HCT116 (cell line): ENCODE results near the gene KLHDC8B. TPM values are rescaled to one million over a fixed set of nuclear protein-coding genes. Genes with fewer than 3 reads are reported as not detected.

ENCODE experiments used
- ATAC-seq: fragments of 200-7000 bp; cut with Tn5 transposase; 2 replicates; pipeline ENCODE4 v1.9.1; 2020; ENCODE audit warnings: mild to moderate bottlenecking, moderate library complexity
- BruUV-seq: library from RNA; stranded (reverse); fragments of 400-500 nt; replicated peaks from 2 replicates; lab custom pipeline; 2021; lab: Mats Ljungman, UMichigan
- CTCF ChIA-PET: fragments of 300-600 bp; sonication (Branson Sonifier 250); formaldehyde crosslinking; loops from one replicate; lab custom pipeline; 2021; ENCODE audit warnings: antibody characterized with exemption; lab: Charles Lee
- POLR2A ChIA-PET: fragments of 300-600, 350-600 bp; sonication (Branson Sonifier 250); formaldehyde crosslinking; loops from one replicate; lab custom pipeline; 2021; ENCODE audit warnings: antibody characterized with exemption; lab: Charles Lee
- RAD21 ChIA-PET, 2 experiments: fragments of 300-600 bp; sonication (Branson Sonifier 250); formaldehyde crosslinking; loops; one replicate each; lab custom pipeline; 2023; ENCODE audit warnings: low total read pairs in 2 of 2; ENCODE audit not compliant: uncharacterized antibody in 2 of 2, unreplicated experiment in 2 of 2, low non-redundant PET in 1 of 2; lab: Charles Lee
- DNase-seq: peaks from one replicate; pipeline ENCODE4 v3.0.0-alpha.2; 2010; ENCODE audit warnings: low read depth, low spot score
- H2AFZ ChIP-seq: fragments of 200-600 bp; shearing (Covaris generic), sonication (generic); 2 replicates; pipeline ENCODE4 v1.6.1; 2017; ENCODE audit warnings: low read depth, mixed run types, mixed read lengths, antibody characterized with exemption, low read length; ENCODE audit not compliant: poor library complexity, severe bottlenecking
- H3K27ac ChIP-seq: 2 replicates; pipeline ENCODE4 v1.5.1; 2012; ENCODE audit warnings: low read depth, low read length
- H3K27me3 ChIP-seq: fragments of 200-600 bp; sonication (generic); 2 replicates; pipeline ENCODE4 v1.6.1; 2016; ENCODE audit warnings: mixed run types, low read length, mixed read lengths; ENCODE audit not compliant: insufficient read depth
- H3K36me3 ChIP-seq, 2 experiments: fragments of 200-500 bp in 1 of 2; fragments of 200-600 bp in 1 of 2; sonication (Bioruptor generic) in 1 of 2; sonication (generic) in 1 of 2; 2 replicates each; pipeline versions ENCODE4 v1.5.1 to v1.6.1; 2014 to 2016; ENCODE audit warnings: low read length in 2 of 2, inconsistent platforms in 1 of 2, mixed read lengths in 1 of 2, mixed run types in 1 of 2; ENCODE audit not compliant: insufficient read depth in 2 of 2, control insufficient read depth in 1 of 2
- H3K4me1 ChIP-seq, 2 experiments: fragments of 200-600 bp in 1 of 2; sonication (generic) in 1 of 2; 2 replicates each; pipeline versions ENCODE4 v1.5.1 to v1.6.1; 2012 to 2017; ENCODE audit warnings: low read length in 2 of 2, inconsistent platforms in 1 of 2, mild to moderate bottlenecking in 1 of 2, mixed read lengths in 1 of 2, mixed run types in 1 of 2, moderate library complexity in 1 of 2; ENCODE audit not compliant: insufficient read depth in 2 of 2, control insufficient read depth in 1 of 2
- H3K4me2 ChIP-seq: fragments of 200-600 bp; sonication (generic); 2 replicates; pipeline ENCODE4 v1.6.1; 2017; ENCODE audit warnings: mixed run types, low read length, mixed read lengths
- H3K4me3 ChIP-seq, 2 experiments: fragments of 200-600 bp in 1 of 2; sonication (generic) in 1 of 2; replicated peaks in 1 of 2; 2 replicates each; pipeline ENCODE4 v1.5.1; 2011 to 2016; ENCODE audit warnings: low read length in 2 of 2, control low read depth in 1 of 2, low read depth in 1 of 2, mild to moderate bottlenecking in 1 of 2, mixed read lengths in 1 of 2, mixed run types in 1 of 2
- H3K79me2 ChIP-seq: fragments of 200-600 bp; sonication (generic); 2 replicates; pipeline ENCODE4 v1.6.1; 2017; ENCODE audit warnings: mild to moderate bottlenecking, mixed run types, low read length, moderate library complexity, mixed read lengths; ENCODE audit not compliant: insufficient read depth
- H3K9ac ChIP-seq: fragments of 200-600 bp; sonication (generic); 2 replicates; pipeline ENCODE4 v1.6.1; 2016; ENCODE audit warnings: low read length, mixed read lengths
- H3K9me2 ChIP-seq: fragments of 200-600 bp; sonication (generic), shearing (Covaris generic); 2 replicates; pipeline ENCODE4 v1.6.1; 2017; ENCODE audit warnings: mixed run types, mild to moderate bottlenecking, moderate library complexity; ENCODE audit not compliant: insufficient read depth
- H3K9me3 ChIP-seq, 2 experiments: fragments of 200-500 bp in 1 of 2; fragments of 200-600 bp in 1 of 2; sonication (Bioruptor generic) in 1 of 2; sonication (generic) in 1 of 2; 2 replicates each; pipeline ENCODE4 v1.6.1; 2014 to 2017; ENCODE audit warnings: low read length in 2 of 2, mixed read lengths in 2 of 2, inconsistent platforms in 1 of 2, low read depth in 1 of 2, mild to moderate bottlenecking in 1 of 2, mixed run types in 1 of 2, moderate library complexity in 1 of 2; ENCODE audit not compliant: control insufficient read depth in 1 of 2, insufficient read depth in 1 of 2
- H4K20me1 ChIP-seq: fragments of 200-600 bp; sonication (generic), shearing (Covaris generic); 2 replicates; pipeline ENCODE4 v1.6.1; 2017; ENCODE audit warnings: mixed run types, mild to moderate bottlenecking, moderate library complexity; ENCODE audit not compliant: insufficient read depth
- CBX3 ChIP-seq: IDR thresholded peaks from 2 replicates; pipeline ENCODE4 v1.6.1; 2012; ENCODE audit warnings: low read depth
- TCF7L2 ChIP-seq: IDR thresholded peaks from 2 replicates; pipeline ENCODE4 v1.7.0; 2011; ENCODE audit warnings: borderline replicate concordance, inconsistent platforms; ENCODE audit not compliant: insufficient read depth, insufficient read length; ENCODE audit errors: extremely low read depth
- YY1 ChIP-seq: IDR thresholded peaks from 2 replicates; pipeline ENCODE4 v1.6.1; 2011; ENCODE audit warnings: low read length, low read depth, moderate library complexity, mild to moderate bottlenecking; ENCODE audit not compliant: insufficient replicate concordance; ENCODE audit errors: extremely low read depth
- ZFX ChIP-seq: fragments of 450-650 bp; IDR thresholded peaks from 2 replicates; pipeline ENCODE4 v1.6.1; 2017
- ZNF274 ChIP-seq: fragments of 200-500 bp; sonication (Bioruptor generic); IDR thresholded peaks from 2 replicates; pipeline ENCODE4 v1.6.1; 2014; ENCODE audit warnings: mild to moderate bottlenecking, low read depth, low read length, inconsistent platforms
- intact Hi-C: fragments of 100-400 bp; cut with micrococcal nuclease; formaldehyde crosslinking; loops from 2 replicates; pipeline ENCODE4 v1.10.0; 2022
- total RNA-seq: library from RNA; stranded (reverse); gene quantifications from one replicate; pipeline ENCODE4 v1.2.1, GENCODE V29; 2021; ENCODE audit not compliant: unreplicated experiment

The KLHDC8B gene
- total RNA-seq, 1 experiment from 2014 or later = 10.4 TPM

- Histone ChIP-seq H3K79me2 (no peaks in the 10 kb centered on the region), H3K4me2 (no peak overlapping the region), H3K27me3 (no peaks in the 10 kb centered on the region), H3K27ac (no peak overlapping the region), H2AFZ (no peak overlapping the region), H4K20me1 (no peaks in the 10 kb centered on the region), H3K9me3 (no peaks in the 10 kb centered on the region), H3K4me1 (no peaks in the 10 kb centered on the region), H3K9me2 (no peaks in the 10 kb centered on the region), H3K9ac (no peak overlapping the region), H3K4me3 (no peak overlapping the region), H3K36me3 (no peaks in the 10 kb centered on the region)
- intact Hi-C loops = no loop called here
- RAD21 ChIA-PET = no interaction called here
- no TSS peak for BruUV-seq
- POLR2A ChIA-PET = no interaction called here
- CTCF ChIA-PET = no interaction called here
- DNase-seq = no peak
- TF ChIP-seq CBX3 = no peak
- TF ChIP-seq YY1 = no peak
- no peak for TF ChIP-seq ZNF274
- ATAC-seq = no peak
Observed at GRCh38 chr3:49199900-49200281, 28.5 kb downstream of the KLHDC8B start.

GRCh38 chr3:49213541-49213943 is 42.1 kb downstream of the KLHDC8B start:
- H3K79me2 ChIP-seq = no peaks in the 10 kb centered on the region
- H3K27ac ChIP-seq = no peak overlapping the region
- RAD21 ChIA-PET = interaction anchor here in 1 of 2 experiments (1.4 kb wide), 1 partner anchor 43 kb away, joined by 3 read pairs; the partner anchor contains the start of gene KLHDC8B
- CTCF ChIA-PET = no interaction called here
- no peak for TF ChIP-seq TCF7L2
- TF ChIP-seq ZNF274 = no peak
- no peak for TF ChIP-seq YY1
- no peak for TF ChIP-seq ZFX
- no peak overlapping the region for H2AFZ ChIP-seq
- H3K9me3 ChIP-seq = peaks cover 4 to 5% of the 10 kb centered on the region in 2 experiments; a peak in 1 of 4 replicates
- DNase-seq (no peak), ATAC-seq (no peak)
- H3K4me2 ChIP-seq = no peak overlapping the region
- intact Hi-C loops = no loop called here
- H3K4me3 ChIP-seq = no peak overlapping the region
- no peaks in the 10 kb centered on the region for H3K36me3 ChIP-seq
- H4K20me1 ChIP-seq = no peaks in the 10 kb centered on the region
- no peak overlapping the region for H3K9ac ChIP-seq
- H3K9me2 ChIP-seq = no peaks in the 10 kb centered on the region
- POLR2A ChIA-PET = interaction anchor here (0.6 to 0.9 kb wide), 2 partner anchors 20 to 1108 kb away, joined by 3 to 4 read pairs; no protein-coding TSS in a partner anchor
- no peaks in the 10 kb centered on the region for H3K27me3 ChIP-seq
- no TSS peak for BruUV-seq
- H3K4me1 ChIP-seq = peaks cover 8 to 10% of the 10 kb centered on the region in 2 experiments; a peak in 3 of 4 replicates
